H1 (cell line): Measurements from ENCODE around the gene MCF2L. TPM values are rescaled to one million over a fixed set of nuclear protein-coding genes. Genes with fewer than 3 reads are reported as not detected.

ENCODE experiments used
- CTCF ChIA-PET: fragments of 300-600 bp; sonication (Branson Sonifier 250); formaldehyde crosslinking; loops from one replicate; lab custom pipeline; 2021; ENCODE audit not compliant: partially characterized antibody; lab: Charles Lee
- POLR2A ChIA-PET: fragments of 300-600 bp; sonication (Branson Sonifier 250); formaldehyde crosslinking; loops from one replicate; lab custom pipeline; 2021; ENCODE audit warnings: inconsistent platforms; ENCODE audit not compliant: partially characterized antibody; lab: Charles Lee
- DNase-seq, 2 experiments: peaks; one replicate each; pipeline versions ENCODE4 v3.0.0 to v3.0.0-alpha.2; 2010 to 2022; ENCODE audit warnings: low spot score in 2 of 2, low read depth in 1 of 2, mixed read lengths in 1 of 2
- FAIRE-seq: peaks from 2 replicates; lab custom pipeline; 2011; peaks lifted over from hg19 to GRCh38; lab: Jason Lieb, UNC
- H2AFZ ChIP-seq: 2 replicates; pipeline ENCODE4 v1.8.1; 2012; ENCODE audit warnings: low read length, inconsistent platforms
- H2AK5ac ChIP-seq: 2 replicates; pipeline ENCODE4 v1.6.1; 2013; ENCODE audit warnings: low read depth, low read length
- H2BK120ac ChIP-seq: replicated peaks from 2 replicates; pipeline ENCODE3; 2013; ENCODE audit warnings: low read depth, low read length, inconsistent platforms
- H2BK12ac ChIP-seq: 2 replicates; pipeline ENCODE4 v1.6.1; 2013; ENCODE audit warnings: low read depth, low read length
- H2BK15ac ChIP-seq: 2 replicates; pipeline ENCODE4 v1.6.1; 2013; ENCODE audit warnings: low read length
- H2BK20ac ChIP-seq: 2 replicates; pipeline ENCODE4 v1.6.1; 2013; ENCODE audit warnings: low read length
- H2BK5ac ChIP-seq: 2 replicates; pipeline ENCODE4 v1.6.1; 2013; ENCODE audit warnings: low read depth, low read length
- H3K14ac ChIP-seq: 2 replicates; pipeline ENCODE4 v1.6.1; 2013; ENCODE audit warnings: inconsistent platforms; ENCODE audit not compliant: insufficient read length
- H3K18ac ChIP-seq: 2 replicates; pipeline ENCODE4 v1.6.1; 2013; ENCODE audit warnings: low read length; ENCODE audit errors: extremely low read depth
- H3K23ac ChIP-seq: 2 replicates; pipeline ENCODE4 v1.6.1; 2013; ENCODE audit warnings: inconsistent platforms; ENCODE audit not compliant: insufficient read length
- H3K23me2 ChIP-seq: 2 replicates; pipeline ENCODE4 v1.6.1; 2013; ENCODE audit warnings: low read depth, low read length
- H3K27ac ChIP-seq: 2 replicates; pipeline ENCODE4 v1.6.1; 2011; ENCODE audit warnings: low read depth, low read length, inconsistent platforms
- H3K27me3 ChIP-seq, 4 experiments: replicated peaks in 1 of 4; 1 replicate in 1 of 4; 2 replicates in 3 of 4; pipeline versions ENCODE4 v1.6.1 to v1.8.1; 2011 to 2013; ENCODE audit warnings: low read length in 3 of 4, mild to moderate bottlenecking in 3 of 4, inconsistent platforms in 2 of 4, mixed read lengths in 2 of 4, moderate library complexity in 1 of 4; ENCODE audit not compliant: control insufficient read depth in 3 of 4, insufficient read depth in 3 of 4; ENCODE audit errors: extremely low read depth in 1 of 4
- H3K36me3 ChIP-seq, 4 experiments: 2 replicates each; pipeline versions ENCODE4 v1.6.1 to v1.8.1; 2011 to 2013; ENCODE audit warnings: mild to moderate bottlenecking in 4 of 4, low read length in 3 of 4, moderate library complexity in 2 of 4, control low read depth in 1 of 4, inconsistent platforms in 1 of 4; ENCODE audit not compliant: insufficient read depth in 4 of 4, control insufficient read depth in 2 of 4
- H3K4ac ChIP-seq: replicated peaks from 2 replicates; pipeline ENCODE3; 2013; ENCODE audit warnings: low read length, low read depth, mixed read lengths, inconsistent platforms; ENCODE audit not compliant: insufficient read length
- H3K4me1 ChIP-seq, 4 experiments: replicated peaks in 1 of 4; 1 replicate in 1 of 4; 2 replicates in 3 of 4; pipeline versions ENCODE4 v1.6.1 to v1.8.1; 2011 to 2013; ENCODE audit warnings: low read length in 3 of 4, inconsistent platforms in 2 of 4, mixed read lengths in 1 of 4; ENCODE audit not compliant: insufficient read depth in 4 of 4, control insufficient read depth in 3 of 4
- H3K4me2 ChIP-seq, 2 experiments: 2 replicates each; pipeline versions ENCODE4 v1.6.1 to v1.8.1; 2011 to 2013; ENCODE audit warnings: low read depth in 2 of 2, low read length in 2 of 2, control low read depth in 1 of 2, inconsistent platforms in 1 of 2, mild to moderate bottlenecking in 1 of 2; ENCODE audit not compliant: insufficient read depth in 1 of 2
- H3K4me3 ChIP-seq, 4 experiments: fragments of 200-600, 300-600 bp in 1 of 4; sonication (generic), shearing (Covaris generic), sonication (Bioruptor Twin) in 1 of 4; 2 replicates each; pipeline versions ENCODE4 v1.5.1 to v1.8.1; 2011 to 2016; ENCODE audit warnings: low read length in 4 of 4, low read depth in 3 of 4, control low read depth in 2 of 4, inconsistent platforms in 2 of 4, mild to moderate bottlenecking in 2 of 4, mixed read lengths in 1 of 4, moderate library complexity in 1 of 4; ENCODE audit not compliant: insufficient read depth in 2 of 4; ENCODE audit errors: extremely low read depth in 1 of 4
- H3K56ac ChIP-seq: replicated peaks from 2 replicates; pipeline ENCODE3; 2013; ENCODE audit warnings: low read depth, mild to moderate bottlenecking, mixed read lengths, low read length, inconsistent platforms; ENCODE audit not compliant: insufficient read length
- H3K79me1 ChIP-seq: 2 replicates; pipeline ENCODE4 v1.6.1; 2013; ENCODE audit warnings: low read depth, low read length, control low read depth
- H3K79me2 ChIP-seq, 2 experiments: 2 replicates each; pipeline versions ENCODE4 v1.6.1 to v1.8.1; 2012 to 2013; ENCODE audit warnings: low read length in 2 of 2, mild to moderate bottlenecking in 2 of 2, inconsistent platforms in 1 of 2; ENCODE audit not compliant: insufficient read depth in 2 of 2, control insufficient read depth in 1 of 2
- H3K9ac ChIP-seq, 4 experiments: replicated peaks in 1 of 4; 1 replicate in 1 of 4; 2 replicates in 3 of 4; pipeline versions ENCODE4 v1.6.1 to v1.8.1; 2011 to 2013; ENCODE audit warnings: low read depth in 3 of 4, low read length in 3 of 4, control low read depth in 2 of 4, mild to moderate bottlenecking in 2 of 4, moderate library complexity in 2 of 4, inconsistent platforms in 1 of 4; ENCODE audit errors: extremely low read depth in 1 of 4
- H3K9me3 ChIP-seq, 2 experiments: 2 replicates each; pipeline versions ENCODE4 v1.6.1 to v1.8.1; 2012 to 2013; ENCODE audit warnings: mild to moderate bottlenecking in 2 of 2, moderate library complexity in 2 of 2, control low read depth in 1 of 2, inconsistent platforms in 1 of 2, low read depth in 1 of 2, low read length in 1 of 2, mixed read lengths in 1 of 2; ENCODE audit not compliant: insufficient read depth in 2 of 2
- H4K20me1 ChIP-seq, 2 experiments: replicated peaks in 1 of 2; 2 replicates each; pipeline versions ENCODE3 to v1.8.1; 2011 to 2013; ENCODE audit warnings: inconsistent platforms in 2 of 2, low read length in 2 of 2, mild to moderate bottlenecking in 1 of 2; ENCODE audit not compliant: insufficient read depth in 2 of 2, control insufficient read depth in 1 of 2
- H4K5ac ChIP-seq: 2 replicates; pipeline ENCODE4 v1.6.1; 2013; ENCODE audit warnings: low read length, low read depth, mixed read lengths, inconsistent platforms; ENCODE audit not compliant: insufficient read length
- H4K8ac ChIP-seq: 2 replicates; pipeline ENCODE4 v1.8.0; 2013; ENCODE audit warnings: mild to moderate bottlenecking, moderate library complexity, low read length, inconsistent platforms; ENCODE audit not compliant: insufficient read depth; ENCODE audit errors: extremely low read depth
- H4K91ac ChIP-seq: replicated peaks from 2 replicates; pipeline ENCODE3; 2013; ENCODE audit warnings: low read length, mixed read lengths, inconsistent platforms; ENCODE audit not compliant: insufficient read length
- BRCA1 ChIP-seq: IDR thresholded peaks from 2 replicates; pipeline ENCODE4 v1.6.1; 2012; ENCODE audit warnings: low read depth, low read length, improper control_type of control experiment
- CBX8 ChIP-seq: fragments of 300-800, 300-1000 bp; sonication (generic); IDR thresholded peaks from 2 replicates; pipeline ENCODE4 v1.7.1; 2016; ENCODE audit warnings: low read depth, low read length, borderline replicate concordance
- EP300 ChIP-seq, 2 experiments: IDR thresholded peaks; 1 replicate in 1 of 2; 2 replicates in 1 of 2; pipeline ENCODE4 v1.6.1; 2011 to 2012; ENCODE audit warnings: low read depth in 2 of 2, low read length in 2 of 2, mild to moderate bottlenecking in 2 of 2, borderline replicate concordance in 1 of 2, inconsistent platforms in 1 of 2, moderate library complexity in 1 of 2
- HDAC2 ChIP-seq, 2 experiments: fragments of 300-600 bp in 1 of 2; sonication (generic) in 1 of 2; IDR thresholded peaks; 2 replicates each; pipeline ENCODE4 v1.6.1; 2011 to 2012; ENCODE audit warnings: low read depth in 2 of 2, low read length in 2 of 2, mild to moderate bottlenecking in 2 of 2, moderate library complexity in 2 of 2, borderline replicate concordance in 1 of 2, inconsistent platforms in 1 of 2
- RFX5 ChIP-seq: IDR thresholded peaks from 2 replicates; pipeline ENCODE4 v1.6.1; 2011; ENCODE audit warnings: low read depth, low read length, improper control_type of control experiment, borderline replicate concordance
- RNF2 ChIP-seq: fragments of 200-900, 300-1000 bp; sonication (generic); IDR thresholded peaks from 2 replicates; pipeline ENCODE4 v1.7.1; 2016; ENCODE audit warnings: borderline replicate concordance, low read depth, mild to moderate bottlenecking, antibody characterized with exemption, low read length; ENCODE audit not compliant: poor library complexity, severe bottlenecking; ENCODE audit errors: missing control alignments
- SAP30 ChIP-seq: fragments of 300-600 bp; sonication (generic); IDR thresholded peaks from 2 replicates; pipeline ENCODE4 v1.7.1; 2012; ENCODE audit warnings: low read length, moderate library complexity, mild to moderate bottlenecking, inconsistent platforms; ENCODE audit not compliant: insufficient read depth, insufficient replicate concordance
- TAF1 ChIP-seq: IDR thresholded peaks from 2 replicates; pipeline ENCODE4 v1.6.1; 2011; ENCODE audit warnings: mild to moderate bottlenecking, low read depth, low read length
- TBP ChIP-seq: IDR thresholded peaks from 2 replicates; pipeline ENCODE4 v1.6.1; 2011; ENCODE audit warnings: low read depth, low read length, improper control_type of control experiment
- WGBS, 2 experiments: shearing (Covaris generic) in 1 of 2; methylation state at CpG; one replicate each; pipeline versions ENCODE4 v1.1.6 to v1.1.7; 2013 to 2015; ENCODE audit warnings: low lambda C conversion rate in 2 of 2, mixed read lengths in 2 of 2, inconsistent platforms in 1 of 2, low coverage in 1 of 2, missing lambda C conversion rate in 1 of 2; ENCODE audit not compliant: insufficient replicate concordance in 2 of 2, insufficient coverage in 1 of 2, insufficient read length in 1 of 2; ENCODE audit errors: extremely low coverage in 1 of 2, missing lambda C conversion rate in 1 of 2; 5-methylcytosine and 5-hydroxymethylcytosine counted together
- polyA plus RNA-seq, 7 experiments: library from polyadenylated mRNA; depleted of rRNA in 3 of 7; stranded (reverse) in 5 of 7; unstranded in 2 of 7; fragments of >200 nt in 5 of 7; fragments of 200-250 nt in 2 of 7; gene quantifications; 1 replicate in 5 of 7; 2 replicates in 1 of 7; 4 replicates in 1 of 7; pipeline versions ENCODE4 v1.2.1 to v1.2.3, GENCODE V29; 2011 to 2013; ENCODE audit warnings: missing spikeins in 2 of 7, mixed read lengths in 2 of 7
- total RNA-seq: library from RNA; stranded (reverse); fragmentation: NEBNext Ultra II Directional; extraction: Animal tissue kit (Norgen Biotek cat#: 25700); gene quantifications from 2 replicates; pipeline ENCODE4 v1.2.1, GENCODE V29; 2021
- TF ChIP-seq, protein P1 (sequence below): IDR thresholded peaks from 2 replicates; pipeline ENCODE4 v1.6.1; 2012; ENCODE audit warnings: inconsistent platforms
- TF ChIP-seq, protein P2 (sequence below): IDR thresholded peaks from 2 replicates; pipeline ENCODE4 v1.6.1; 2012; ENCODE audit warnings: inconsistent platforms

MCF2L gene
- total and polyA plus RNA-seq, 2 of the 8 experiments (the other 6 are each of a cell fraction or from before 2014, with no cell fraction given): 10.1 to 24.4 TPM

DNA sequence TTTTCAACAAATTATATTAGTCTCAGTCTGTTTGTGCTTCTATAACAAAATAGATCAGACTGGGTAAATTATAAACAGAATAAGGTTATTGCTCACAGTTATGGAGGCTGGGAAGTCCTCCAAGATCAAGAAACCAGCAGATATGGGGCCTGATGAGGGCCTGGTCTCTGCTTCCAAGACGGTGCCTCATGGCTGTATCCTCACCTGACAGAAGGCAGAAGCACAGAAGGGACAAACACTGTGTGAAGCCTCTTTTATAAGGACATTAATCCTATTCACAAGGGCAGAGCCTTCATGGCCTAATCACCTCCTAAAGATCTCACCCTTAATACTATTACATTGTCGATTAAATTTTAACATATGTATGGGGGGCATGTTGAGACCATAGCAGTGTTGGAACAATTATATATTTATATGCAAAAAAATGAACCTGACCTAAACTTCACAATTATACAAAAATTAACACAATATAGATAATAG lies 166.3 kb downstream of the MCF2L start:
- H2AFZ ChIP-seq: no peak overlapping the region
- H4K8ac ChIP-seq: no peak overlapping the region
- H3K23me2 ChIP-seq: no peaks in the 10 kb centered on the region
- no peak overlapping the region for H2BK120ac ChIP-seq
- no peak overlapping the region for H3K4me2 ChIP-seq
- no peaks in the 10 kb centered on the region for H4K20me1 ChIP-seq
- H2AK5ac ChIP-seq: no peak overlapping the region
- H3K4ac ChIP-seq: no peak overlapping the region
- H3K14ac ChIP-seq: no peak overlapping the region
- peaks cover 0 to 3% (median under 1%) of the 10 kb centered on the region in 4 experiments; a peak in 3 of 7 replicates for H3K4me1 ChIP-seq
- no peaks in the 10 kb centered on the region for H3K36me3 ChIP-seq
- FAIRE-seq: no peak
- no peak overlapping the region for H2BK5ac ChIP-seq
- no peak overlapping the region for H3K27ac ChIP-seq
- no peak for DNase-seq
- ChIA-PET CTCF (no interaction called here), POLR2A (no interaction called here)
- H3K79me1 ChIP-seq: no peaks in the 10 kb centered on the region
- no peak overlapping the region for H2BK20ac ChIP-seq
- H3K23ac ChIP-seq: no peak overlapping the region
- H3K4me3 ChIP-seq: no peak overlapping the region
- WGBS, 2 experiments: 87% methylated on average over 2 of the region's 2 CpGs; no CpG with 5 or more reads in 1 of the 2 experiments
- H3K9ac ChIP-seq: no peak overlapping the region
- no peaks in the 10 kb centered on the region for H3K27me3 ChIP-seq
- no peaks in the 10 kb centered on the region for H3K79me2 ChIP-seq
- H2BK12ac ChIP-seq: no peak overlapping the region
- no peaks in the 10 kb centered on the region for H3K9me3 ChIP-seq
- no peak overlapping the region for H3K56ac ChIP-seq
- no peak overlapping the region for H4K91ac ChIP-seq
- H4K5ac ChIP-seq: no peak overlapping the region
- H2BK15ac ChIP-seq: no peak overlapping the region
- no peak overlapping the region for H3K18ac ChIP-seq
- TF ChIP-seq RFX5 (no peak), EP300 (IDR thresholded peaks at IDR 0.05; ENCODE audit: borderline replicate concordance in 1 of 2, low read depth in 2 of 2, low read length in 2 of 2) (no peak), HDAC2 (IDR thresholded peaks at IDR 0.05; ENCODE audit: borderline replicate concordance in 1 of 2, low read depth in 2 of 2, low read length in 2 of 2) (no peak), SAP30 (no peak), RNF2 (no peak), TAF1 (no peak), BRCA1 (no peak), CBX8 (no peak), TBP (no peak)
- TF ChIP-seq, protein P1, sequence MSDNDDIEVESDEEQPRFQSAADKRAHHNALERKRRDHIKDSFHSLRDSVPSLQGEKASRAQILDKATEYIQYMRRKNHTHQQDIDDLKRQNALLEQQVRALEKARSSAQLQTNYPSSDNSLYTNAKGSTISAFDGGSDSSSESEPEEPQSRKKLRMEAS: no peak
- TF ChIP-seq, protein P2, sequence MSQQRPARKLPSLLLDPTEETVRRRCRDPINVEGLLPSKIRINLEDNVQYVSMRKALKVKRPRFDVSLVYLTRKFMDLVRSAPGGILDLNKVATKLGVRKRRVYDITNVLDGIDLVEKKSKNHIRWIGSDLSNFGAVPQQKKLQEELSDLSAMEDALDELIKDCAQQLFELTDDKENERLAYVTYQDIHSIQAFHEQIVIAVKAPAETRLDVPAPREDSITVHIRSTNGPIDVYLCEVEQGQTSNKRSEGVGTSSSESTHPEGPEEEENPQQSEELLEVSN: no peak
